Stomach (tissue), 4 donors: Measurements from ENCODE around the gene AGBL4.

ENCODE experiments used
- CTCF ChIP-seq, 7 experiments: fragments of 450-650 bp in 4 of 7; fragments of 200-600 bp in 3 of 7; sonication (generic) in 3 of 7; IDR thresholded peaks; one replicate each; pipeline ENCODE4 v1.5.1; 2016 to 2019; ENCODE audit warnings: antibody characterized with exemption in 7 of 7, control low read depth in 2 of 7, mild to moderate bottlenecking in 1 of 7
- POLR2AphosphoS5 ChIP-seq, 3 donors: sonication (generic); formaldehyde crosslinking; IDR thresholded peaks; one replicate each; pipeline ENCODE4 v1.6.1; 2016; ENCODE audit warnings: antibody characterized with exemption in 3 of 3

DNA sequence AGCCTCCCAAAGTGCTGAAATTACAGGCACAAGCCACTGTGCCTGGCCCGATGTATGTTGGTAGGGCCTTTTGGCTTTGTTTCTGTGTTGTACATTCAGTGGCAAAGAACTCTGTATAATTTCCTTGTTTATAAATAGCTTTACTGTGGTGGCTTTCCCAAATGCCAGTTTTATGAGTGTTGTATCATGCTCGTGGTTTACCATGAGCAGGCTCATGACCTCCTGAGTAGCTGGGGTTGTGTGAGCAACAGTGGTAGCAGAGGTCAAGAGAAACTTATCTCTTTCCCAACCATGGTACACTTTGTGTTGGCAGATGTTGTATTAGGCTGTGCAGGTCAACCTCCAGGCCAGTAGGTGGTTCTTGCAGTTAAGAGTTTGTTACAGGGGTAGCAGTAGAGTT is 826.7 kb downstream of the AGBL4 start:
- TF ChIP-seq CTCF (IDR thresholded peaks at IDR 0.05) (no peak), POLR2AphosphoS5 (IDR thresholded peaks at IDR 0.05) (no peak)
